Measurements from ENCODE around the gene ELL2.
"Not testable (repeated sequence)": the region's sequence is repeated elsewhere in the genome, so short reads cannot be mapped to it uniquely, and the experiment has no call there.

- not testable (repeated sequence) for TF ChIP-seq POLR2A (IDR thresholded peaks at IDR 0.05; ENCODE audit: extremely low read depth, insufficient read length); CTCF (IDR thresholded peaks at IDR 0.05; ENCODE audit: low read depth, low read length); MAX (IDR thresholded peaks at IDR 0.05; ENCODE audit: low read depth, low read length); MYC (IDR thresholded peaks at IDR 0.05; ENCODE audit: low read depth, low read length)
These were observed 124.7 kb downstream of the ELL2 start for GRCh38 chr5:95836971-95837370.

Measured in NB4 (cell line).